ENCODE measurements around the gene IFI30. TPM values are rescaled to one million over a fixed set of nuclear protein-coding genes. Genes with fewer than 3 reads are reported as not detected.

Gene IFI30
- total RNA-seq, 4 donors from 2014 or later: 74.8 to 466 (median 148) TPM

- DNase-seq (ENCODE audit: low spot score) (no peak), ATAC-seq (ENCODE audit: low FRiP score) (no peak)
- TF ChIP-seq, protein P1, sequence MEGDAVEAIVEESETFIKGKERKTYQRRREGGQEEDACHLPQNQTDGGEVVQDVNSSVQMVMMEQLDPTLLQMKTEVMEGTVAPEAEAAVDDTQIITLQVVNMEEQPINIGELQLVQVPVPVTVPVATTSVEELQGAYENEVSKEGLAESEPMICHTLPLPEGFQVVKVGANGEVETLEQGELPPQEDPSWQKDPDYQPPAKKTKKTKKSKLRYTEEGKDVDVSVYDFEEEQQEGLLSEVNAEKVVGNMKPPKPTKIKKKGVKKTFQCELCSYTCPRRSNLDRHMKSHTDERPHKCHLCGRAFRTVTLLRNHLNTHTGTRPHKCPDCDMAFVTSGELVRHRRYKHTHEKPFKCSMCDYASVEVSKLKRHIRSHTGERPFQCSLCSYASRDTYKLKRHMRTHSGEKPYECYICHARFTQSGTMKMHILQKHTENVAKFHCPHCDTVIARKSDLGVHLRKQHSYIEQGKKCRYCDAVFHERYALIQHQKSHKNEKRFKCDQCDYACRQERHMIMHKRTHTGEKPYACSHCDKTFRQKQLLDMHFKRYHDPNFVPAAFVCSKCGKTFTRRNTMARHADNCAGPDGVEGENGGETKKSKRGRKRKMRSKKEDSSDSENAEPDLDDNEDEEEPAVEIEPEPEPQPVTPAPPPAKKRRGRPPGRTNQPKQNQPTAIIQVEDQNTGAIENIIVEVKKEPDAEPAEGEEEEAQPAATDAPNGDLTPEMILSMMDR (IDR thresholded peaks at IDR 0.05): no peak
These were observed 1.8 kb upstream of the IFI30 start for GRCh38 chr19:18171605-18172327.

DNA sequence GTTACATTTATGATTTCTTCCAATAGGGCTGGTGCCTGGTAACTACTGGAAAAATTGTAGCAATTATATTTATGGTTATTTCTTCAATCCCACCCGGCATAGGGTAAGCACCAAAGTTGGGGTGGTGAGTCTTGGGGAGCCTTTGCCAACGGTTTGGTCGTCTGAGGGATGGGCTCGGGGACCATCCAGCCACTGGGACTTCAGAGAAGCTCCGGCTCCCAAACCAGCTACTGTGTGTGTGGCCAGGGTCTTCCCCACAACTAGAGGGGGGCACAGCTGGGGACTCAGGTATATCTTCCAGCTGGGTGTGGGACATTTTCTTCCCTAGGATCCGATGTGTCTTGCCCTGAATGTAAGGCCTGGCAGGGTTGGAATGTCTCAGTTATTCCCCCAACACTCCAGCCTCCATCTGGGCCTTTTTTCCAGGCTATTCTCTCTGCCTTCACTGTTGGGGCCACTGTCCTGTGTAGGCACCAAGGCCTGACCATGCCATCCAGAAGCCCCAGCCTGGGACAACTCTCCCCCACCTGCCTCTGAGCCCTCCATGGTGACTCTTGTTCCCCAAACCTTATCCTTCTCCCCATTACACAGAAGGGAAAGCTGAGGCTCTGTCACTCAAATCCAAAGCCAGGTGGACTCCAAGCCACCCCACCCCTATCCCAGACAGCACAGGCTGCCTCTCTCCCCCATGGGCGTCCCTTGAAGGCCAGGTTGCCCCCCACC lies 1.1 kb upstream of the IFI30 start:
- ATAC-seq (ENCODE audit: low FRiP score): no peak
- TF ChIP-seq, protein P1 (IDR thresholded peaks at IDR 0.05): no peak
- DNase-seq (ENCODE audit: low spot score): no peak

- peak; percentile 62 for DNase-seq (ENCODE audit: low spot score)
- TF ChIP-seq, protein P1 (IDR thresholded peaks at IDR 0.05): no peak
- ATAC-seq (ENCODE audit: low FRiP score): peak; percentile 10
These were observed 500 bp upstream of the IFI30 start for GRCh38 chr19:18173054-18173571.

GRCh38 chr19:18174983-18175382 lies 1.4 kb downstream of the IFI30 start:
- TF ChIP-seq, protein P1 (IDR thresholded peaks at IDR 0.05): no peak
- ATAC-seq (ENCODE audit: low FRiP score) (no peak), DNase-seq (ENCODE audit: low spot score) (no peak)

- TF ChIP-seq, protein P1 (IDR thresholded peaks at IDR 0.05): no peak
- ATAC-seq (ENCODE audit: low FRiP score): no peak
These were observed 3.0 kb downstream of the IFI30 start for GRCh38 chr19:18176367-18177310.

DNA sequence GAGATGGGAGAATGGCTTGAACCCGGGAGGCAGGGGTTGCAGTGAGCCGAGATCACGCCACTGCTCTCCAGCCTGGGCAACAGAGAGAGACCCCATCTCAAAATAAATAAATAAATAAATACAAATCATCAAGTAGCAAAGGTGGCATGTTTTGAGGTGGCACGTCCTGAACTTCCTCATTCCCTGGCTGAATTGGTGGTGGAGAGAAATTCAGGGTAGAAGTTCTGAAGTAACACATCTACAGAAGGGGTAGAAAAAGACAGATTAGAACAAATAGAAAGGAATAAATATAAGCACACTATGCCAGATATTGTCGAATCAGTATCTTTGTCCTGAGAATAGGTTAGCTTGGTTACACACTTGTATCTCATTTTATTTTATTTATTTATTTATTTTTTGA lies 6.3 kb downstream of the IFI30 start:
- no peak for ATAC-seq (ENCODE audit: low FRiP score)
- DNase-seq (ENCODE audit: low spot score): no peak
- TF ChIP-seq, protein P1 (IDR thresholded peaks at IDR 0.05): no peak

More at GRCh38 chr19:18176367-18177310, 3.0 kb downstream of the IFI30 start:
- DNase-seq (ENCODE audit: low spot score): no peak

Data from omental fat pad (tissue), 4 donors.